Retina (tissue), 1 donor: ENCODE data around the gene OTOP2.
"Not testable (repeated sequence)": the region's sequence is repeated elsewhere in the genome, so short reads cannot be mapped to it uniquely, and the experiment has no call there.

Experiments used
- DNase-seq: peaks from one replicate; pipeline ENCODE4 v3.0.0-alpha.2; 2016

OTOP2 gene

GRCh38 chr17:74953134-74953687 is 29.1 kb downstream of the OTOP2 start:
- DNase-seq = no peak

GRCh38 chr17:74954115-74954514 is 30.0 kb downstream of the OTOP2 start:
- DNase-seq = no peak

- DNase-seq = no peak
These were observed 30.8 kb downstream of the OTOP2 start for GRCh38 chr17:74954665-74955421.

GRCh38 chr17:74956093-74956492 is 32.0 kb downstream of the OTOP2 start:
- no peak for DNase-seq

- DNase-seq = peak; percentile 89
These were observed 34.1 kb downstream of the OTOP2 start for GRCh38 chr17:74957935-74958740.

GRCh38 chr17:74959826-74960515 is 35.9 kb downstream of the OTOP2 start:
- DNase-seq = no peak

- peak; percentile 59 for DNase-seq
These were observed 36.7 kb downstream of the OTOP2 start for GRCh38 chr17:74960570-74961342.

GRCh38 chr17:74961657-74962350 is 37.7 kb downstream of the OTOP2 start:
- peak; percentile 83 for DNase-seq

GRCh38 chr17:74962622-74963394 is 38.7 kb downstream of the OTOP2 start:
- DNase-seq = no peak

GRCh38 chr17:74963656-74964055 is 39.6 kb downstream of the OTOP2 start:
- DNase-seq = no peak

- no peak for DNase-seq
These were observed 40.2 kb downstream of the OTOP2 start for GRCh38 chr17:74964246-74964761.

GRCh38 chr17:74964988-74965622 is 41.0 kb downstream of the OTOP2 start:
- no peak for DNase-seq

GRCh38 chr17:74968361-74968780 is 44.3 kb downstream of the OTOP2 start:
- no peak for DNase-seq

GRCh38 chr17:74969501-74969900 is 45.4 kb downstream of the OTOP2 start:
- DNase-seq = not testable (repeated sequence)

- no peak for DNase-seq
These were observed 46.3 kb downstream of the OTOP2 start for GRCh38 chr17:74970395-74970794.

GRCh38 chr17:74971069-74971841 is 47.2 kb downstream of the OTOP2 start:
- DNase-seq = no peak

- DNase-seq = peak; percentile 73
These were observed 47.7 kb downstream of the OTOP2 start for GRCh38 chr17:74971842-74972106.

- DNase-seq = peak; percentile 73
These were observed 48.3 kb downstream of the OTOP2 start, which contains the start of gene HID1 for GRCh38 chr17:74972107-74972972. HID1 (minus strand) TSS chr17:74972759; CDS start chr17:74972656, 103 bp downstream.

- DNase-seq = peak; percentile 72
These were observed 48.9 kb downstream of the OTOP2 start for GRCh38 chr17:74972973-74973328.
